ENCODE measurements around the gene SLC14A1. TPM values are rescaled to one million over a fixed set of nuclear protein-coding genes. Genes with fewer than 3 reads are reported as not detected.

Gene SLC14A1
- total and polyA plus RNA-seq, 2 of the 13 experiments (the other 11 are each of a cell fraction or from before 2014, with no cell fraction given) = not detected

DNA sequence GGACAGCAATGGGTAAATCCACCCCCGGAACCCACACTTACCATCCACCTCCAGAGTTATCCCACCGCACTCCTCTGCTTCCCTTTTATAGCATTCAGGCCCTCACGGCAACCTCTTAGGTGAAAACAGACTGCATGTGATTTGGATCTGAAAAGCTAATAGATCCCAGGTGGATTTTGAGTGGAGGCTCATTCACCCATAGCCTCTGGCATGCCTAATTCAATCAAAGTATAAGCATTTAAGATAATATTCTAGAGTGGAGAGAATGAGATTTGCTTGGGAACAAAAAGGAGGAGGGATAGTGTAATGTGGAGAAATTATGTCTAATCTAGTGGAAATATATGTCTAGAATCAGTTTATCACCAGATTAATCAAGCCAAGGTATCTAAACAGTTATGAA is 17.1 kb downstream of the SLC14A1 start (continued):
- TF ChIP-seq ZSCAN29 (CRISPR knock-in tag; conservative IDR thresholded peaks at IDR 0.05) (no peak), ASH2L (IDR thresholded peaks at IDR 0.05; ENCODE audit: insufficient read length, low read depth, low read length) (no peak), PHF21A (CRISPR knock-in tag; IDR thresholded peaks at IDR 0.05) (no peak), SNRNP70 (IDR thresholded peaks at IDR 0.05; ENCODE audit: low read depth, low read length) (no peak)
- TF ChIP-seq, protein P1, sequence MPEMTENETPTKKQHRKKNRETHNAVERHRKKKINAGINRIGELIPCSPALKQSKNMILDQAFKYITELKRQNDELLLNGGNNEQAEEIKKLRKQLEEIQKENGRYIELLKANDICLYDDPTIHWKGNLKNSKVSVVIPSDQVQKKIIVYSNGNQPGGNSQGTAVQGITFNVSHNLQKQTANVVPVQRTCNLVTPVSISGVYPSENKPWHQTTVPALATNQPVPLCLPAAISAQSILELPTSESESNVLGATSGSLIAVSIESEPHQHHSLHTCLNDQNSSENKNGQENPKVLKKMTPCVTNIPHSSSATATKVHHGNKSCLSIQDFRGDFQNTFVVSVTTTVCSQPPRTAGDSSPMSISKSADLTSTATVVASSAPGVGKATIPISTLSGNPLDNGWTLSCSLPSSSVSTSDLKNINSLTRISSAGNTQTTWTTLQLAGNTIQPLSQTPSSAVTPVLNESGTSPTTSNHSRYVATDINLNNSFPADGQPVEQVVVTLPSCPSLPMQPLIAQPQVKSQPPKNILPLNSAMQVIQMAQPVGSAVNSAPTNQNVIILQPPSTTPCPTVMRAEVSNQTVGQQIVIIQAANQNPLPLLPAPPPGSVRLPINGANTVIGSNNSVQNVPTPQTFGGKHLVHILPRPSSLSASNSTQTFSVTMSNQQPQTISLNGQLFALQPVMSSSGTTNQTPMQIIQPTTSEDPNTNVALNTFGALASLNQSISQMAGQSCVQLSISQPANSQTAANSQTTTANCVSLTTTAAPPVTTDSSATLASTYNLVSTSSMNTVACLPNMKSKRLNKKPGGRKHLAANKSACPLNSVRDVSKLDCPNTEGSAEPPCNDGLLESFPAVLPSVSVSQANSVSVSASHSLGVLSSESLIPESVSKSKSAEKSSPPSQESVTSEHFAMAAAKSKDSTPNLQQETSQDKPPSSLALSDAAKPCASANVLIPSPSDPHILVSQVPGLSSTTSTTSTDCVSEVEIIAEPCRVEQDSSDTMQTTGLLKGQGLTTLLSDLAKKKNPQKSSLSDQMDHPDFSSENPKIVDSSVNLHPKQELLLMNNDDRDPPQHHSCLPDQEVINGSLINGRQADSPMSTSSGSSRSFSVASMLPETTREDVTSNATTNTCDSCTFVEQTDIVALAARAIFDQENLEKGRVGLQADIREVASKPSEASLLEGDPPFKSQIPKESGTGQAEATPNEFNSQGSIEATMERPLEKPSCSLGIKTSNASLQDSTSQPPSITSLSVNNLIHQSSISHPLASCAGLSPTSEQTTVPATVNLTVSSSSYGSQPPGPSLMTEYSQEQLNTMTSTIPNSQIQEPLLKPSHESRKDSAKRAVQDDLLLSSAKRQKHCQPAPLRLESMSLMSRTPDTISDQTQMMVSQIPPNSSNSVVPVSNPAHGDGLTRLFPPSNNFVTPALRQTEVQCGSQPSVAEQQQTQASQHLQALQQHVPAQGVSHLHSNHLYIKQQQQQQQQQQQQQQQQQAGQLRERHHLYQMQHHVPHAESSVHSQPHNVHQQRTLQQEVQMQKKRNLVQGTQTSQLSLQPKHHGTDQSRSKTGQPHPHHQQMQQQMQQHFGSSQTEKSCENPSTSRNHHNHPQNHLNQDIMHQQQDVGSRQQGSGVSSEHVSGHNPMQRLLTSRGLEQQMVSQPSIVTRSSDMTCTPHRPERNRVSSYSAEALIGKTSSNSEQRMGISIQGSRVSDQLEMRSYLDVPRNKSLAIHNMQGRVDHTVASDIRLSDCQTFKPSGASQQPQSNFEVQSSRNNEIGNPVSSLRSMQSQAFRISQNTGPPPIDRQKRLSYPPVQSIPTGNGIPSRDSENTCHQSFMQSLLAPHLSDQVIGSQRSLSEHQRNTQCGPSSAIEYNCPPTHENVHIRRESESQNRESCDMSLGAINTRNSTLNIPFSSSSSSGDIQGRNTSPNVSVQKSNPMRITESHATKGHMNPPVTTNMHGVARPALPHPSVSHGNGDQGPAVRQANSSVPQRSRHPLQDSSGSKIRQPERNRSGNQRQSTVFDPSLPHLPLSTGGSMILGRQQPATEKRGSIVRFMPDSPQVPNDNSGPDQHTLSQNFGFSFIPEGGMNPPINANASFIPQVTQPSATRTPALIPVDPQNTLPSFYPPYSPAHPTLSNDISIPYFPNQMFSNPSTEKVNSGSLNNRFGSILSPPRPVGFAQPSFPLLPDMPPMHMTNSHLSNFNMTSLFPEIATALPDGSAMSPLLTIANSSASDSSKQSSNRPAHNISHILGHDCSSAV (CRISPR knock-in tag; IDR thresholded peaks at IDR 0.05; ENCODE audit: borderline replicate concordance) = no peak

Measured in HepG2 (cell line).